HCT116 (cell line): ENCODE measurements around the gene RPL41.

Experiments
- CTCF ChIP-seq, 3 experiments: fragments of 200-600 bp in 1 of 3; sonication (generic) in 1 of 3; IDR thresholded peaks in 2 of 3; conservative IDR thresholded peaks in 1 of 3; 2 replicates each; pipeline ENCODE4 v1.5.1; 2012 to 2017; ENCODE audit warnings: low read depth in 2 of 3, low read length in 2 of 3, antibody characterized with exemption in 1 of 3, borderline replicate concordance in 1 of 3, control low read depth in 1 of 3, mild to moderate bottlenecking in 1 of 3, mixed read lengths in 1 of 3, mixed run types in 1 of 3, moderate library complexity in 1 of 3; ENCODE audit not compliant: insufficient read depth in 1 of 3
- POLR2A ChIP-seq: IDR thresholded peaks from 2 replicates; pipeline ENCODE4 v1.7.0; 2011; ENCODE audit warnings: borderline replicate concordance; ENCODE audit not compliant: insufficient read depth, insufficient read length; ENCODE audit errors: extremely low read depth

GRCh38 chr12:56130876-56131275, 14.4 kb downstream of the RPL41 start:
- TF ChIP-seq POLR2A (no peak), CTCF (IDR thresholded peaks at IDR 0.05 in 2 of 3, conservative IDR thresholded peaks at IDR 0.05 in 1 of 3; ENCODE audit: borderline replicate concordance in 1 of 3, insufficient read depth in 1 of 3, low read depth in 2 of 3, low read length in 2 of 3) (no peak)
